Keratinocyte (primary cell): ENCODE results near the gene OBSCN. TPM values are rescaled to one million over a fixed set of nuclear protein-coding genes. Genes with fewer than 3 reads are reported as not detected.

Source experiments
- DNase-seq: peaks from one replicate; pipeline ENCODE4 v3.0.0-alpha.2; 2011; ENCODE audit warnings: low read depth, missing footprints, low spot score
- FAIRE-seq: peaks from 2 replicates; lab custom pipeline; 2011; peaks lifted over from hg19 to GRCh38; lab: Jason Lieb, UNC
- H2AFZ ChIP-seq: 2 replicates; pipeline ENCODE4 v1.6.0; 2012; ENCODE audit warnings: low read length, control low read depth, inconsistent platforms; ENCODE audit not compliant: control insufficient read depth
- H3K27ac ChIP-seq: 2 replicates; pipeline ENCODE4 v1.5.1; 2011; ENCODE audit warnings: low read length; ENCODE audit not compliant: control insufficient read depth, insufficient read depth
- H3K27me3 ChIP-seq: 3 replicates; pipeline ENCODE4 v1.6.0; 2011; ENCODE audit warnings: low read length; ENCODE audit not compliant: control insufficient read depth, insufficient read depth; ENCODE audit errors: extremely low read depth
- H3K36me3 ChIP-seq, 2 experiments: 2 replicates in 1 of 2; 3 replicates in 1 of 2; pipeline ENCODE4 v1.5.1; 2011; ENCODE audit warnings: low read length in 2 of 2, mild to moderate bottlenecking in 1 of 2; ENCODE audit not compliant: control insufficient read depth in 2 of 2, insufficient read depth in 2 of 2; ENCODE audit errors: extremely low read depth in 1 of 2
- H3K4me1 ChIP-seq: 3 replicates; pipeline ENCODE4 v1.5.1; 2011; ENCODE audit warnings: low read length; ENCODE audit not compliant: control insufficient read depth, insufficient read depth; ENCODE audit errors: extremely low read depth
- H3K4me2 ChIP-seq: 3 replicates; pipeline ENCODE4 v1.6.0; 2011; ENCODE audit warnings: low read depth, low read length; ENCODE audit not compliant: control insufficient read depth, insufficient read depth; ENCODE audit errors: extremely low read depth
- H3K4me3 ChIP-seq, 3 experiments: fragments of 200-600 bp in 1 of 3; sonication (generic) in 1 of 3; 2 replicates in 2 of 3; 3 replicates in 1 of 3; pipeline ENCODE4 v1.5.1; 2011 to 2016; ENCODE audit warnings: low read length in 3 of 3, mild to moderate bottlenecking in 3 of 3, control low read depth in 2 of 3, inconsistent platforms in 1 of 3, low read depth in 1 of 3, mixed read lengths in 1 of 3, mixed run types in 1 of 3, moderate library complexity in 1 of 3; ENCODE audit not compliant: control insufficient read depth in 2 of 3, insufficient read depth in 2 of 3; ENCODE audit errors: extremely low read depth in 1 of 3
- H3K79me2 ChIP-seq: 2 replicates; pipeline ENCODE4 v1.6.0; 2012; ENCODE audit warnings: low read length; ENCODE audit not compliant: control insufficient read depth, insufficient read depth
- H3K9ac ChIP-seq: 3 replicates; pipeline ENCODE4 v1.6.0; 2011; ENCODE audit warnings: low read length; ENCODE audit not compliant: control insufficient read depth, insufficient read depth; ENCODE audit errors: extremely low read depth
- H3K9me1 ChIP-seq: 3 replicates; pipeline ENCODE4 v1.6.0; 2011; ENCODE audit warnings: low read length; ENCODE audit not compliant: control insufficient read depth, insufficient read depth; ENCODE audit errors: extremely low read depth
- H3K9me3 ChIP-seq: 2 replicates; pipeline ENCODE4 v1.5.1; 2012; ENCODE audit warnings: low read depth, low read length; ENCODE audit not compliant: control insufficient read depth
- H4K20me1 ChIP-seq: 3 replicates; pipeline ENCODE4 v1.6.0; 2011; ENCODE audit warnings: low read length; ENCODE audit not compliant: control insufficient read depth, insufficient read depth; ENCODE audit errors: extremely low read depth
- EZH2 ChIP-seq: IDR thresholded peaks from one replicate; pipeline ENCODE4 v1.6.1; 2012; ENCODE audit warnings: inconsistent platforms, mild to moderate bottlenecking, low read length, moderate library complexity
- dilution Hi-C: fragments of 300-500 bp; cut with MboI; formaldehyde crosslinking; loops from one replicate; pipeline ENCODE4 v1.7.0; 2020; ENCODE audit warnings: low sequenced_read_pairs; ENCODE audit not compliant: extremely low pct_ligation_motif_present
- polyA plus RNA-seq, 5 experiments: library from polyadenylated mRNA; depleted of rRNA in 3 of 5; stranded (reverse) in 3 of 5; stranded (forward) in 1 of 5; unstranded in 1 of 5; fragments of >200 nt; gene quantifications; 1 replicate in 1 of 5; 2 replicates in 3 of 5; 3 replicates in 1 of 5; pipeline versions ENCODE4 v1.2.1 to v1.2.3, GENCODE V29; 2011 to 2012; ENCODE audit warnings: missing spikeins in 2 of 5, low read depth in 1 of 5, low replicate concordance in 1 of 5
- TF ChIP-seq, protein P1 (sequence below), 3 experiments: IDR thresholded peaks in 1 of 3; conservative IDR thresholded peaks in 1 of 3; optimal IDR thresholded peaks in 1 of 3; 2 replicates in 2 of 3; 3 replicates in 1 of 3; pipeline versions ENCODE3 to v1.5.1; 2011; ENCODE audit warnings: low read length in 3 of 3, mild to moderate bottlenecking in 3 of 3, moderate library complexity in 2 of 3, control low read depth in 1 of 3, inconsistent platforms in 1 of 3; ENCODE audit not compliant: insufficient read depth in 2 of 3; ENCODE audit errors: extremely low read depth in 1 of 3

The OBSCN gene
- polyA plus RNA-seq, 1 donor (not counting 4 experiments of a cell fraction or from before 2014, with no cell fraction given) = 1.8 TPM

DNA sequence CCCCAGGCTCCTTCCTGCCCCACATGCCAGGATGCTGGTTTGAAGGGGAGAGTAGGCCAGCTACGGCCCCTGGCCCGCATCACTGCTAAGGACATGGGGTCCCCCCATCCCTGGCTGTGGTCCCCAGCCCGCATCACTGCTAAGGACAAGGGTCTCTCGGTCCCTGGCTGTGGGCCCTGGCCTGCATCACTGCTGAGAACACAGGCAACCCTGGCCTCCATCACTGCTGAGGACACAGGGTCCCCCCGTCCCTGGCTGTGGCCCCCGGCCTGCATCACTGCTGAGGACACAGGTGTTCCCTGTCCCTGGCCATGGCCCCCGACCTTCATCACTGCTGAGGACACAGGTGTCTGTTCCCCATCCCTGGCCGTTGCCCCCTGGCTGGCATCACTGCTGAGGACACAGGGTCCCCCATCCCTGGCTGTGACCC lies 448 bp upstream of the OBSCN start:
- H2AFZ ChIP-seq = no peak overlapping the region
- FAIRE-seq (no peak), DNase-seq (no peak)
- H3K4me2 ChIP-seq = no peak overlapping the region
- H3K9me3 ChIP-seq = no peaks in the 10 kb centered on the region
- dilution Hi-C loops = no loop called here
- H3K9me1 ChIP-seq = no peaks in the 10 kb centered on the region
- H3K9ac ChIP-seq = no peak overlapping the region
- no peak overlapping the region for H3K27ac ChIP-seq
- no peaks in the 10 kb centered on the region for H3K36me3 ChIP-seq
- H3K4me3 ChIP-seq = no peak overlapping the region
- no peaks in the 10 kb centered on the region for H4K20me1 ChIP-seq
- no peaks in the 10 kb centered on the region for H3K4me1 ChIP-seq
- no peak for TF ChIP-seq EZH2
- TF ChIP-seq, protein P1, sequence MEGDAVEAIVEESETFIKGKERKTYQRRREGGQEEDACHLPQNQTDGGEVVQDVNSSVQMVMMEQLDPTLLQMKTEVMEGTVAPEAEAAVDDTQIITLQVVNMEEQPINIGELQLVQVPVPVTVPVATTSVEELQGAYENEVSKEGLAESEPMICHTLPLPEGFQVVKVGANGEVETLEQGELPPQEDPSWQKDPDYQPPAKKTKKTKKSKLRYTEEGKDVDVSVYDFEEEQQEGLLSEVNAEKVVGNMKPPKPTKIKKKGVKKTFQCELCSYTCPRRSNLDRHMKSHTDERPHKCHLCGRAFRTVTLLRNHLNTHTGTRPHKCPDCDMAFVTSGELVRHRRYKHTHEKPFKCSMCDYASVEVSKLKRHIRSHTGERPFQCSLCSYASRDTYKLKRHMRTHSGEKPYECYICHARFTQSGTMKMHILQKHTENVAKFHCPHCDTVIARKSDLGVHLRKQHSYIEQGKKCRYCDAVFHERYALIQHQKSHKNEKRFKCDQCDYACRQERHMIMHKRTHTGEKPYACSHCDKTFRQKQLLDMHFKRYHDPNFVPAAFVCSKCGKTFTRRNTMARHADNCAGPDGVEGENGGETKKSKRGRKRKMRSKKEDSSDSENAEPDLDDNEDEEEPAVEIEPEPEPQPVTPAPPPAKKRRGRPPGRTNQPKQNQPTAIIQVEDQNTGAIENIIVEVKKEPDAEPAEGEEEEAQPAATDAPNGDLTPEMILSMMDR (optimal IDR thresholded peaks at IDR 0.05 in 1 of 3, IDR thresholded peaks at IDR 0.05 in 1 of 3, conservative IDR thresholded peaks at IDR 0.05 in 1 of 3; ENCODE audit: extremely low read depth in 1 of 3, insufficient read depth in 2 of 3, low read length in 3 of 3) = no peak
- no peaks in the 10 kb centered on the region for H3K79me2 ChIP-seq
- peaks cover 9% of the 10 kb centered on the region for H3K27me3 ChIP-seq

- Histone ChIP-seq H4K20me1 (no peaks in the 10 kb centered on the region), H3K4me3 (no peak overlapping the region), H3K79me2 (no peaks in the 10 kb centered on the region), H3K9ac (no peak overlapping the region), H3K9me1 (no peaks in the 10 kb centered on the region), H3K27me3 (peaks cover 9% of the 10 kb centered on the region), H2AFZ (no peak overlapping the region), H3K27ac (no peak overlapping the region), H3K4me2 (no peak overlapping the region), H3K9me3 (no peaks in the 10 kb centered on the region), H3K4me1 (no peaks in the 10 kb centered on the region), H3K36me3 (no peaks in the 10 kb centered on the region)
- FAIRE-seq (no peak), DNase-seq (no peak)
- TF ChIP-seq EZH2 = no peak
- TF ChIP-seq, protein P1 (optimal IDR thresholded peaks at IDR 0.05 in 1 of 3, IDR thresholded peaks at IDR 0.05 in 1 of 3, conservative IDR thresholded peaks at IDR 0.05 in 1 of 3; ENCODE audit: extremely low read depth in 1 of 3, insufficient read depth in 2 of 3, low read length in 3 of 3) = no peak
- dilution Hi-C loops = no loop called here
Measured at GRCh38 chr1:228208831-228209551, 1.1 kb downstream of the OBSCN start.
